Esophagus squamous epithelium (tissue), 5 donors: ENCODE results near the gene GAB4. TPM values are rescaled to one million over a fixed set of nuclear protein-coding genes. Genes with fewer than 3 reads are reported as not detected.
"Not testable (repeated sequence)": the region's sequence is repeated elsewhere in the genome, so short reads cannot be mapped to it uniquely, and the experiment has no call there.

Experiments used
- DNase-seq: peaks from one replicate; lab custom pipeline; 2025; lab: John Stamatoyannopoulos, UW
- H3K27ac ChIP-seq, 4 donors: fragments of 200-600 bp; sonication (generic); one replicate each; pipeline ENCODE4 v1.5.1; 2016 to 2019; ENCODE audit warnings: mild to moderate bottlenecking in 1 of 4
- H3K27me3 ChIP-seq, 4 donors: fragments of 200-600 bp; sonication (generic); 1 replicate in 3 of 4; 2 replicates in 1 of 4; pipeline versions ENCODE4 v1.5.1 to v1.6.0; 2017 to 2021; ENCODE audit warnings: antibody characterized with exemption in 1 of 4
- H3K36me3 ChIP-seq, 3 donors: fragments of 200-600 bp; sonication (generic); one replicate each; pipeline ENCODE4 v1.5.1; 2016 to 2019
- H3K4me1 ChIP-seq, 3 donors: fragments of 200-600 bp; sonication (generic); one replicate each; pipeline ENCODE4 v1.5.1; 2017 to 2019
- H3K4me3 ChIP-seq, 4 donors: fragments of 200-600 bp; sonication (generic); 1 replicate in 3 of 4; 2 replicates in 1 of 4; pipeline ENCODE4 v1.5.1; 2016 to 2019; ENCODE audit warnings: mild to moderate bottlenecking in 2 of 4, moderate library complexity in 1 of 4
- H3K9me3 ChIP-seq, 3 donors: fragments of 200-600 bp; sonication (generic); one replicate each; pipeline ENCODE4 v1.5.1; 2016 to 2019
- CTCF ChIP-seq, 6 experiments: fragments of 450-650 bp in 4 of 6; fragments of 200-600 bp in 2 of 6; sonication (generic) in 2 of 6; IDR thresholded peaks; one replicate each; pipeline ENCODE4 v1.5.1; 2016 to 2019; ENCODE audit warnings: antibody characterized with exemption in 6 of 6, mild to moderate bottlenecking in 4 of 6, moderate library complexity in 4 of 6
- POLR2A ChIP-seq, 4 donors: fragments of 450-650 bp; IDR thresholded peaks; one replicate each; pipeline ENCODE4 v1.6.1; 2017; ENCODE audit warnings: antibody characterized with exemption in 4 of 4, mild to moderate bottlenecking in 4 of 4, moderate library complexity in 3 of 4
- WGBS, 2 donors: methylation state at CpG; one replicate each; pipeline ENCODE4 v1.1.5; 2018; 5-methylcytosine and 5-hydroxymethylcytosine counted together
- intact Hi-C: fragments of 100-400 bp; cut with DNase I; formaldehyde crosslinking; loops from one replicate; pipeline ENCODE4 v1.15.0; 2022
- total RNA-seq, 4 donors: library from RNA; depleted of rRNA; stranded (reverse); fragments of >200 nt; gene quantifications; one replicate each; pipeline ENCODE4 v1.1.0, GENCODE V29; 2016
- donor health status: DM: yes; HTN: yes; CAD: no.

GAB4 gene
- total RNA-seq, 4 donors from 2014 or later = not detected

GRCh38 chr22:17015552-17015951, 7.5 kb upstream of the GAB4 start:
- H3K9me3 ChIP-seq, H3K36me3 ChIP-seq, intact Hi-C loops, H3K4me1 ChIP-seq, DNase-seq, H3K27ac ChIP-seq, H3K4me3 ChIP-seq: not testable (repeated sequence)
- 62 to 77% methylated on average over 5 of the region's 6 CpGs for WGBS, 2 donors
- peaks cover 0 to 21% (median 0%) of the 10 kb centered on the region in 4 donors for H3K27me3 ChIP-seq

DNA sequence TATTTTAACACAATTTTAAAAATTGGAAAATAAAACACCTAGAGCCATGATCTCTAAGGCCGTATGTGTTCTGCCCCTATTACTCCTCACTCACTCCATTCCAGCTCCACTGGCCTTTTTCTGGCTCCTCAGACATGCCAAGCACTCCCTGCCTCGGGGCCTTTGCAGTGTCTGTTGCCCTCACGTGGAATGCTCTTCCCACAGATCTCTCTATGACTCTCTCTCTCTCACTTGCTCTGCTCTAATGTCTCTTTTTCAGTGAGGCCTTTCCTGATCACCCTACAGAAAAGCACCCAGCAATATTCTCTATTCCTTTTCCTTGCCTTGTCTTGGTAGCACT, 6.0 kb upstream of the GAB4 start:
- peaks cover 0 to 30% (median 0%) of the 10 kb centered on the region in 4 donors for H3K27me3 ChIP-seq
- H3K27ac ChIP-seq, intact Hi-C loops, H3K36me3 ChIP-seq, DNase-seq, H3K4me3 ChIP-seq, H3K4me1 ChIP-seq, H3K9me3 ChIP-seq: not testable (repeated sequence)
- 40 to 60% methylated on average over 3 of the region's 3 CpGs for WGBS, 2 donors

DNA sequence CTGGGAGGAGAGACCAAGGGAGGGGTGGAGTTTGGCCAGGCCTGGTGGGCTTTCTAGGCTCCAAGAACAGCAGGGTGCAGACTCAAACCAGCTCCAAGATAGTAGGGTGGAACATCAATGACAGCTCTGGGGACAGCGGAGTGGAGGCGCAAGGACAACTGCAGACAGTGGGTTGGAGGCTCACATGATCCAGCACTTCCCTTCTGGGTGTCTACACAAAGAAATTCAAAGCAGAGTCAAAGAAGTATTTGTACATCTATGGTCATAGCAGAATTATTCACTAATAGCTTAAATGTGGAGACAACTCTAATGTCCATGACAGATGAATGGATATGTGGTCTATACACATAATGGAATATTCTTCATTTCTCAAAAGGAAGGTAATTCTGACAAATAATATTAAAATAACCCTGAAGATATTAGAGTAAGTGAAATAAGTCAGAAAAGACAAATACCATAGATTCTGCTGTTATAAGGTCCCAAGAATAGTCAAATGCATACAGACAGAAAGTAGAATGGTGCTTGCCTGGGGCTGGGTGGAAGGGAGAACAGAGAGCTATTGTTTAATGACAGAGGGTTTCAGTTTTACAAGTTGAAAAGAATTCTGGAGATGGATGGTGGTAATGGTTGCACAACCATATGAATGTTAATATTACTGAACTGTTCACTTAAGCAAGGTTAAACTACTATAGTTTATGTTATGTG, 5.5 kb upstream of the GAB4 start:
- H3K27ac ChIP-seq = no peak overlapping the region
- intact Hi-C loops = no loop called here
- DNase-seq = no peak
- H3K9me3 ChIP-seq = no peaks in the 10 kb centered on the region
- peaks cover 0 to 31% (median 0%) of the 10 kb centered on the region in 4 donors for H3K27me3 ChIP-seq
- H3K4me1 ChIP-seq = no peaks in the 10 kb centered on the region
- WGBS, 2 donors = 97 to 100% methylated on average over 2 of the region's 2 CpGs
- H3K36me3 ChIP-seq = no peaks in the 10 kb centered on the region
- TF ChIP-seq CTCF (IDR thresholded peaks at IDR 0.05) (no peak), POLR2A (IDR thresholded peaks at IDR 0.05) (no peak)
- no peak overlapping the region for H3K4me3 ChIP-seq

DNA sequence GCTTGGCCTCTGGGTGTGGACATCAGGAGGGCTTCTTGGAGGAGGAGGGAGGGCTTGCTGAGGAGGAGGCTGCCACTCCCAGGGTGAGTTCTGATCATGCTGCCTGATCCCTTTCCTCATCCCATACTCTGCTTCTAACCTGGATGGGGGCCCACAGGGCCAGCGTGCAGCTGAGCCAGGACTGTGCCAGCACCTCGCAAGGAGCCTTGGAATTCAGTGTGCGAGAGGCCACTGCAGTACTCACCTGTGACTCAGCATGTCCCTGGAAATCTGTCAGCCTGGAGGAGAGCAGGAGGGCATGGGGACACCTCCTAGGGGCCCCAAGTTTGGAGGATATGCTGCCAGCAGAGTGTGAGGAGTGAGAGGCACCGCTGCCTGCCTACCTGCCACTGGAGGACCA, 4.2 kb upstream of the GAB4 start:
- H3K27me3 ChIP-seq = peaks cover 0 to 44% (median 0%) of the 10 kb centered on the region in 4 donors
- no peaks in the 10 kb centered on the region for H3K9me3 ChIP-seq
- H3K4me3 ChIP-seq = no peak overlapping the region
- H3K27ac ChIP-seq = no peak overlapping the region
- TF ChIP-seq POLR2A (IDR thresholded peaks at IDR 0.05) = no peak
- no peak for TF ChIP-seq CTCF (IDR thresholded peaks at IDR 0.05)
- no peaks in the 10 kb centered on the region for H3K36me3 ChIP-seq
- no peaks in the 10 kb centered on the region for H3K4me1 ChIP-seq
- DNase-seq = no peak
- intact Hi-C loops = no loop called here
- WGBS, 2 donors = 60 to 88% methylated on average over 3 of the region's 4 CpGs

DNA sequence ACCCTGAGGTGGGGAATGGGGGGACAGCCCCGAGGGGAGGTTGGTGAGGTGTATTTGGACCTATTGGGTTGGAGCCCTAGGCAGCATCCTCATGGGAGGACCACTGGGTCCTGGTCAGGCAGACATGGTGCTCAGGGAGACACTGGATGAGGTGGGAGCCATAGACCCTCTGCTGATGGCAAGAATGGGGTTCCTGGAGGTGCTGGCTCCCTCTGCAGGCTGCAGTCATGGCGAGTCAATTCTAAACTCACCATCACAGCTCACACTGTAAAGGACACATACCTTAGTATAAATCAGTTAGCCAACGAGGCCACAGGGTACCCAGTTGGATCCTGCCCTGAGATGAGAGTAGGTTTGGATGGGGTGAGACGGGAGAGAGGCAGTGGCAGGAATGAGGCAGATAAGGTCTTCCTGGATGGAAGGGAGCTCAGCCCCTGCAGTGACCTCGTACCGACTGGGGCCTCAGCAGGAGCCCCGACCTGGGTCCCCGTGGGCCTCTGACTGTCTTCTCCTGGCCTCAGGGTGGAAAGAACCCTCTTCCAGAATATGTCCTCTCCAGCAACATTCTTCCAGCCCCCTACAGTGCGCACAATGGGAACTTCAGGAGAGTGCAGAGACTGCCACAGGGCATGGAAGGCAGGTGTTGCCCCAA, 1.7 kb upstream of the GAB4 start:
- H3K27ac ChIP-seq = no peak overlapping the region
- no peaks in the 10 kb centered on the region for H3K9me3 ChIP-seq
- TF ChIP-seq POLR2A (IDR thresholded peaks at IDR 0.05) (no peak), CTCF (IDR thresholded peaks at IDR 0.05) (no peak)
- H3K4me1 ChIP-seq = no peaks in the 10 kb centered on the region
- DNase-seq = no peak
- WGBS, 2 donors = 57 to 71% methylated on average over 8 to 9 of the region's 9 CpGs
- peaks cover 0 to 55% (median 0%) of the 10 kb centered on the region in 4 donors for H3K27me3 ChIP-seq
- no peak overlapping the region for H3K4me3 ChIP-seq
- no peaks in the 10 kb centered on the region for H3K36me3 ChIP-seq
- intact Hi-C loops = no loop called here

GRCh38 chr22:17007257-17007656, 765 bp downstream of the GAB4 start:
- Histone ChIP-seq H3K27me3 (peaks cover 0 to 47% (median 0%) of the 10 kb centered on the region in 4 donors), H3K4me3 (no peak overlapping the region)
- WGBS, 2 donors = 25 to 34% methylated on average over 13 to 15 of the region's 22 CpGs

More at GRCh38 chr22:17007257-17007656, 765 bp downstream of the GAB4 start:
- H3K27ac ChIP-seq = no peak overlapping the region
- TF ChIP-seq CTCF (IDR thresholded peaks at IDR 0.05) = no peak
- no peak for TF ChIP-seq POLR2A (IDR thresholded peaks at IDR 0.05)
- intact Hi-C loops = no loop called here
- no peaks in the 10 kb centered on the region for H3K9me3 ChIP-seq
- no peak for DNase-seq
- no peaks in the 10 kb centered on the region for H3K36me3 ChIP-seq
- no peaks in the 10 kb centered on the region for H3K4me1 ChIP-seq
